ENCODE results near the gene PPP1R12B.

Gene PPP1R12B

DNA sequence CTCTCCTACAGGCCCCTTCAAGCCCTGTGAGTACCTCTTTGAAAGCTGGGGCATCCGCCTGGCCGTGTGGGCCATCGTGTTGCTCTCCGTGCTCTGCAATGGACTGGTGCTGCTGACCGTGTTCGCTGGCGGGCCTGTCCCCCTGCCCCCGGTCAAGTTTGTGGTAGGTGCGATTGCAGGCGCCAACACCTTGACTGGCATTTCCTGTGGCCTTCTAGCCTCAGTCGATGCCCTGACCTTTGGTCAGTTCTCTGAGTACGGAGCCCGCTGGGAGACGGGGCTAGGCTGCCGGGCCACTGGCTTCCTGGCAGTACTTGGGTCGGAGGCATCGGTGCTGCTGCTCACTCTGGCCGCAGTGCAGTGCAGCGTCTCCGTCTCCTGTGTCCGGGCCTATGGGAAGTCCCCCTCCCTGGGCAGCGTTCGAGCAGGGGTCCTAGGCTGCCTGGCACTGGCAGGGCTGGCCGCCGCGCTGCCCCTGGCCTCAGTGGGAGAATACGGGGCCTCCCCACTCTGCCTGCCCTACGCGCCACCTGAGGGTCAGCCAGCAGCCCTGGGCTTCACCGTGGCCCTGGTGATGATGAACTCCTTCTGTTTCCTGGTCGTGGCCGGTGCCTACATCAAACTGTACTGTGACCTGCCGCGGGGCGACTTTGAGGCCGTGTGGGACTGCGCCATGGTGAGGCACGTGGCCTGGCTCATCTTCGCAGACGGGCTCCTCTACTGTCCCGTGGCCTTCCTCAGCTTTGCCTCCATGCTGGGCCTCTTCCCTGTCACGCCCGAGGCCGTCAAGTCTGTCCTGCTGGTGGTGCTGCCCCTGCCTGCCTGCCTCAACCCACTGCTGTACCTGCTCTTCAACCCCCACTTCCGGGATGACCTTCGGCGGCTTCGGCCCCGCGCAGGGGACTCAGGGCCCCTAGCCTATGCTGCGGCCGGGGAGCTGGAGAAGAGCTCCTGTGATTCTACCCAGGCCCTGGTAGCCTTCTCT lies 30.3 kb upstream of the PPP1R12B start:
- peak in 1 of 2 donors; percentile 62 for DNase-seq
- H3K4me3 ChIP-seq, result no peak overlapping the region
- TF ChIP-seq, protein P1, sequence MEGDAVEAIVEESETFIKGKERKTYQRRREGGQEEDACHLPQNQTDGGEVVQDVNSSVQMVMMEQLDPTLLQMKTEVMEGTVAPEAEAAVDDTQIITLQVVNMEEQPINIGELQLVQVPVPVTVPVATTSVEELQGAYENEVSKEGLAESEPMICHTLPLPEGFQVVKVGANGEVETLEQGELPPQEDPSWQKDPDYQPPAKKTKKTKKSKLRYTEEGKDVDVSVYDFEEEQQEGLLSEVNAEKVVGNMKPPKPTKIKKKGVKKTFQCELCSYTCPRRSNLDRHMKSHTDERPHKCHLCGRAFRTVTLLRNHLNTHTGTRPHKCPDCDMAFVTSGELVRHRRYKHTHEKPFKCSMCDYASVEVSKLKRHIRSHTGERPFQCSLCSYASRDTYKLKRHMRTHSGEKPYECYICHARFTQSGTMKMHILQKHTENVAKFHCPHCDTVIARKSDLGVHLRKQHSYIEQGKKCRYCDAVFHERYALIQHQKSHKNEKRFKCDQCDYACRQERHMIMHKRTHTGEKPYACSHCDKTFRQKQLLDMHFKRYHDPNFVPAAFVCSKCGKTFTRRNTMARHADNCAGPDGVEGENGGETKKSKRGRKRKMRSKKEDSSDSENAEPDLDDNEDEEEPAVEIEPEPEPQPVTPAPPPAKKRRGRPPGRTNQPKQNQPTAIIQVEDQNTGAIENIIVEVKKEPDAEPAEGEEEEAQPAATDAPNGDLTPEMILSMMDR (IDR thresholded peaks at IDR 0.05), result no peak
- H3K27ac ChIP-seq, result no peak overlapping the region
- peaks cover 0 to 40% (median 28%) of the 10 kb centered on the region in 3 donors for H3K36me3 ChIP-seq
- intact Hi-C loops (cut with DNase I; ENCODE audit: low total_unique reads), result loop anchor here (2.0 kb wide), 1 partner anchor 129 kb away; no protein-coding TSS in a partner anchor
- no peaks in the 10 kb centered on the region for H3K27me3 ChIP-seq
- H3K4me1 ChIP-seq, result no peaks in the 10 kb centered on the region
- no peaks in the 10 kb centered on the region for H3K9me3 ChIP-seq

DNA sequence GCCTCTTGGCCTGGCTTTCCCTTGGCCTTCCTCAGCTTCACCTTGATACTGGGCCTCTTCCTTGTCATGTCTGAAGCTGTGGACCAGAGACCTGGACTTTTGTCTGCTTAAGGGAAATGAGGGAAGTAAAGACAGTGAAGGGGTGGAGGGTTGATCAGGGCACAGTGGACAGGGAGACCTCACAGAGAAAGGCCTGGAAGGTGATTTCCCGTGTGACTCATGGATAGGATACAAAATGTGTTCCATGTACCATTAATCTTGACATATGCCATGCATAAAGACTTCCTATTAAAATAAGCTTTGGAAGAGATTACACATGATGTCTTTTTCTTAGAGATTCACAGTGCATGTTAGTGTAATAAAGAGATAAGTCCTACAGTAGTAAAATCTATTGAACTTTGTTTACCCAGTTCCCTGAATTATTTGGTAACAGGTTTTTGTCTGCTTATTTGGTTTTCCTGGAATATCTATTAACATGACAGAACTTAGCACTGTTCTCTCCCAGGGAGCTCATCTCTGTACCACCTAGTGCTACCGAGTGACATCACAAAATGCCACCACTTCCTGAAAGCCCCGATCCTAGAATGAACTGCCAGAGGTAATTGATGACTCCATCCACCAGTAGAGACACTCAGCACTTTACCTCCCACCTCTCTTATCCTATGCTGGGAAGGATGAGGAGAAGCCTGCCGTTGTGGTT lies 29.0 kb upstream of the PPP1R12B start:
- Histone ChIP-seq H3K27me3 (no peaks in the 10 kb centered on the region), H3K9me3 (no peaks in the 10 kb centered on the region), H3K36me3 (peaks cover 0 to 40% (median 28%) of the 10 kb centered on the region in 3 donors), H3K4me3 (no peak overlapping the region), H3K27ac (no peak overlapping the region), H3K4me1 (no peaks in the 10 kb centered on the region)
- intact Hi-C loops (cut with DNase I; ENCODE audit: low total_unique reads), result no loop called here
- peak in 1 of 2 donors; percentile 44 for DNase-seq
- TF ChIP-seq, protein P1 (IDR thresholded peaks at IDR 0.05), result no peak

DNA sequence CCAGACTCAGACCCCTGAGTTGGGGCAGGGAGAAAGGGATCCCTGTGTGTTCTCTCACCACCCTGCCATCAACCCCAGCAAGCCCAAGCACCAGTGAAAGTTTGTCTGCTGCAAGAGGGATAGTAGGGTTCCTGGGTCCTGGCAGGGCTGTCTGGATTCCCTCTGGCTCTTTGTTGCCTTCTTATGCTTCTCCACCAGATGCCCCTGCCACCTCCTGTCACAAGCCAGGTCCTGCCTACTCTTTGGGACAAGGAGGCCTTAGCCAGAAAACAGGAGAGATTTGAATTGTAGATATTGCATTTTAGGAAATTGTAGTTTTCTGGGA lies 28.5 kb upstream of the PPP1R12B start:
- Histone ChIP-seq H3K4me1 (no peaks in the 10 kb centered on the region), H3K36me3 (peaks cover 0 to 40% (median 28%) of the 10 kb centered on the region in 3 donors), H3K27ac (no peak overlapping the region), H3K4me3 (no peak overlapping the region), H3K27me3 (no peaks in the 10 kb centered on the region), H3K9me3 (no peaks in the 10 kb centered on the region)
- peak in 1 of 2 donors; percentile 31 for DNase-seq
- TF ChIP-seq, protein P1 (IDR thresholded peaks at IDR 0.05), result no peak
- intact Hi-C loops (cut with DNase I; ENCODE audit: low total_unique reads), result no loop called here

DNA sequence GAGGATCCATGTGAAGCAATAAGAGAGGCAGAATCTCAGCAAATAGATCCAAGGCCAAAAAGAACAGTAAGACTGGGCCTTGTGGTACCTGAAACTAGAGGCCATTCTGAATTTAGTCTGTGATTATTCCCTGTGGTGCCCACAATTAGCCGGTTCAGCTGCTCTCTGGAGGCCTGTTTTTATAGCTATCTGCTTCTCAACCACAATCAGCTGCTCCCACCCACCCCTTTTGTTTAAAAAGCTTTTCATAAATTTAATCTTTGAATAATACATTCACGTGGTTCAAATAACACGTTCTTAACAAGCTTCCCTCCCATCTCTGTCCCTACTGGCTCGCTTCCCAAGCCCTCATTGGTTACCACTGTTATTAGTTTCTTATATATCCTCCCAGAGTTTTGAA lies 24.8 kb upstream of the PPP1R12B start:
- DNase-seq, result no peak
- intact Hi-C loops (cut with DNase I; ENCODE audit: low total_unique reads), result no loop called here
- H3K4me1 ChIP-seq, result no peaks in the 10 kb centered on the region
- no peak overlapping the region for H3K4me3 ChIP-seq
- H3K27me3 ChIP-seq, result no peaks in the 10 kb centered on the region
- H3K27ac ChIP-seq, result no peak overlapping the region
- H3K36me3 ChIP-seq, result peaks cover 0 to 20% (median 14%) of the 10 kb centered on the region in 3 donors
- TF ChIP-seq, protein P1 (IDR thresholded peaks at IDR 0.05), result no peak
- no peaks in the 10 kb centered on the region for H3K9me3 ChIP-seq

DNA sequence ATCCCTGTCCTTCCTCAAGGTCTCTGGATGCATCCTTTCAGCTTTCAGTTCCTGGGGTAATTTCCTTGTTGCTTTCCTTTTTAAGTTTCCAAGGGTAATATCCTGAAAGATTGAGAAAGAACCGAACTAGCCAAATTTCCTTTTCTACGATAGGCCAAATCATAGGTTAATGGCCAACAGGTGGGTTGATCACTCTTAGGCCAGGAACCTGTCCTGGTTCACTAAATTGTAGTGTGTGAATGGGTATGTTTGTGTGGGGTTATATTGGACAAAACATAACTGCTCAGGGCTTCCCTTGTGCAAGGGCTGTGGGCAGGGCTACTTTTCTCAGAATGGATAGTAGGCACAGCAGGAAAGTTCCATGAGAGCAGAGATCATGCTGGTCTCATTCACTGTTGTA lies 23.9 kb upstream of the PPP1R12B start:
- no peaks in the 10 kb centered on the region for H3K4me1 ChIP-seq
- no peaks in the 10 kb centered on the region for H3K27me3 ChIP-seq
- peaks cover 0 to 11% (median 6%) of the 10 kb centered on the region in 3 donors for H3K36me3 ChIP-seq
- no peak overlapping the region for H3K4me3 ChIP-seq
- intact Hi-C loops (cut with DNase I; ENCODE audit: low total_unique reads), result no loop called here
- no peak overlapping the region for H3K27ac ChIP-seq
- DNase-seq, result no peak
- H3K9me3 ChIP-seq, result no peaks in the 10 kb centered on the region
- TF ChIP-seq, protein P1 (IDR thresholded peaks at IDR 0.05), result no peak

Data from tibial artery (tissue), 4 donors.